Nephron (organoid): ENCODE data around the gene ERBB4.

Experiments
- H3K27ac Mint-ChIP-seq, 3 experiments: 2 replicates each; pipeline ENCODE4 v1.8.0; 2020; ENCODE audit warnings: mixed read lengths in 3 of 3, mild to moderate bottlenecking in 2 of 3, moderate library complexity in 1 of 3
- H3K27me3 Mint-ChIP-seq: 2 replicates; pipeline ENCODE4 v1.8.0; 2021; ENCODE audit warnings: low read depth, mild to moderate bottlenecking, moderate library complexity, mixed read lengths
- H3K36me3 Mint-ChIP-seq: 2 replicates; pipeline ENCODE4 v1.8.0; 2020; ENCODE audit warnings: low read depth, mixed read lengths
- H3K4me1 Mint-ChIP-seq: 2 replicates; pipeline ENCODE4 v1.8.0; 2020; ENCODE audit warnings: mixed read lengths
- H3K4me3 Mint-ChIP-seq, 3 experiments: 2 replicates each; pipeline ENCODE4 v1.8.0; 2020; ENCODE audit warnings: mild to moderate bottlenecking in 3 of 3, mixed read lengths in 3 of 3, moderate library complexity in 2 of 3
- H3K9me3 Mint-ChIP-seq: 2 replicates; pipeline ENCODE4 v1.8.0; 2020; ENCODE audit warnings: mixed read lengths
- TF ChIP-seq, protein P1 (sequence below), 3 experiments: fragments of 200-600 bp; sonication (generic); IDR thresholded peaks; one replicate each; pipeline ENCODE4 v1.5.0; 2021; ENCODE audit warnings: antibody characterized with exemption in 3 of 3; ENCODE audit not compliant: unreplicated experiment in 3 of 3

The ERBB4 gene

GRCh38 chr2:211996857-211997256 is 541.7 kb downstream of the ERBB4 start:
- Mint-ChIP-seq H3K4me3 (no peak overlapping the region), H3K27me3 (no peaks in the 10 kb centered on the region), H3K27ac (no peak overlapping the region), H3K4me1 (no peaks in the 10 kb centered on the region), H3K36me3 (no peaks in the 10 kb centered on the region), H3K9me3 (no peaks in the 10 kb centered on the region)
- TF ChIP-seq, protein P1, sequence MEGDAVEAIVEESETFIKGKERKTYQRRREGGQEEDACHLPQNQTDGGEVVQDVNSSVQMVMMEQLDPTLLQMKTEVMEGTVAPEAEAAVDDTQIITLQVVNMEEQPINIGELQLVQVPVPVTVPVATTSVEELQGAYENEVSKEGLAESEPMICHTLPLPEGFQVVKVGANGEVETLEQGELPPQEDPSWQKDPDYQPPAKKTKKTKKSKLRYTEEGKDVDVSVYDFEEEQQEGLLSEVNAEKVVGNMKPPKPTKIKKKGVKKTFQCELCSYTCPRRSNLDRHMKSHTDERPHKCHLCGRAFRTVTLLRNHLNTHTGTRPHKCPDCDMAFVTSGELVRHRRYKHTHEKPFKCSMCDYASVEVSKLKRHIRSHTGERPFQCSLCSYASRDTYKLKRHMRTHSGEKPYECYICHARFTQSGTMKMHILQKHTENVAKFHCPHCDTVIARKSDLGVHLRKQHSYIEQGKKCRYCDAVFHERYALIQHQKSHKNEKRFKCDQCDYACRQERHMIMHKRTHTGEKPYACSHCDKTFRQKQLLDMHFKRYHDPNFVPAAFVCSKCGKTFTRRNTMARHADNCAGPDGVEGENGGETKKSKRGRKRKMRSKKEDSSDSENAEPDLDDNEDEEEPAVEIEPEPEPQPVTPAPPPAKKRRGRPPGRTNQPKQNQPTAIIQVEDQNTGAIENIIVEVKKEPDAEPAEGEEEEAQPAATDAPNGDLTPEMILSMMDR (IDR thresholded peaks at IDR 0.05; ENCODE audit: unreplicated experiment in 3 of 3): no peak

DNA sequence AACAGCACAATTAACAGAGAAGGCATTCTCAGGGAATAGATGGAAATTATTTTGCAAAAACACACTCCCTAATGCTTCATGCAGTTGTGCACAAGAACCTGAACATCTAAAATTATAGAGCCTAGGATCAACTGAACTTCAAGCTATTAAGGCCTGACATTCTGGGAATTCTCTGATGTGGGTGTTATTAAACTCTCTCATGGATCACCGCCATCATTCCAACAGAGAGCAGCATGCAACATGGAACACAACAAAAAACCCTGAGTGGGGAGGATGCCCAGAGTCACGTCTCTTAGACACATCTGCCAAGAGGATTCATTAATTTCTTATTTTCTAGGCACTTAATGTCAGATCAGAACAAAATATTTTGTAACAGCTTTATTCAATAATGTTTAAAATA is 543.8 kb downstream of the ERBB4 start:
- Mint-ChIP-seq H3K27ac (no peak overlapping the region), H3K9me3 (no peaks in the 10 kb centered on the region), H3K4me3 (no peak overlapping the region), H3K36me3 (no peaks in the 10 kb centered on the region), H3K4me1 (no peaks in the 10 kb centered on the region), H3K27me3 (no peaks in the 10 kb centered on the region)
- TF ChIP-seq, protein P1 (IDR thresholded peaks at IDR 0.05; ENCODE audit: unreplicated experiment in 3 of 3): no peak

DNA sequence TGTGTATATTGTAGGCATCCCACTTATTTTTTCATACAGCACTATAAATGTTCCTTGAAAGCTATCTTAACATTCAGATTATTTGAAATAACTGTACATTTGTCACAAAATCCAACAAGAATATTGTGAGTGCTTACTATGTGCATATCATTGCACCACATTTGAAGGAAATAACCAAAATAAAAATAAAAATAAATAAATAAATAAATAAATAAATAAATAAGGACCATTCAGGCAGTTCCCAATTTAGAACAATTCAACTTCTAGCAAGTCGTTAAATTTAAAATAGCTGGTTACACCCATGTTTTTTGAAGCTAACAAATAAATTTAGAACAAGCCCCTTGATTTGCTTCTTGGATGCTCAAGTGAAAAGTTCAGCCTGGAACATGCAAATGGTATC is 548.3 kb downstream of the ERBB4 start:
- Mint-ChIP-seq H3K4me3 (no peak overlapping the region), H3K27me3 (no peaks in the 10 kb centered on the region), H3K27ac (no peak overlapping the region), H3K36me3 (no peaks in the 10 kb centered on the region), H3K9me3 (no peaks in the 10 kb centered on the region), H3K4me1 (no peaks in the 10 kb centered on the region)
- TF ChIP-seq, protein P1 (IDR thresholded peaks at IDR 0.05; ENCODE audit: unreplicated experiment in 3 of 3): no peak

- Mint-ChIP-seq H3K27ac (no peak overlapping the region), H3K27me3 (no peaks in the 10 kb centered on the region), H3K9me3 (no peaks in the 10 kb centered on the region)
These were observed 552.3 kb downstream of the ERBB4 start for GRCh38 chr2:211986313-211986712.

GRCh38 chr2:211985393-211985792 is 553.2 kb downstream of the ERBB4 start:
- H3K27ac Mint-ChIP-seq: no peak overlapping the region
- TF ChIP-seq, protein P1 (IDR thresholded peaks at IDR 0.05; ENCODE audit: unreplicated experiment in 3 of 3): no peak
- H3K9me3 Mint-ChIP-seq: no peaks in the 10 kb centered on the region
- no peaks in the 10 kb centered on the region for H3K27me3 Mint-ChIP-seq
- no peaks in the 10 kb centered on the region for H3K36me3 Mint-ChIP-seq
- no peak overlapping the region for H3K4me3 Mint-ChIP-seq
- no peaks in the 10 kb centered on the region for H3K4me1 Mint-ChIP-seq

More at GRCh38 chr2:211986313-211986712, 552.3 kb downstream of the ERBB4 start:
- H3K4me1 Mint-ChIP-seq: no peaks in the 10 kb centered on the region
- H3K4me3 Mint-ChIP-seq: no peak overlapping the region
- TF ChIP-seq, protein P1 (IDR thresholded peaks at IDR 0.05; ENCODE audit: unreplicated experiment in 3 of 3): no peak
- no peaks in the 10 kb centered on the region for H3K36me3 Mint-ChIP-seq

- no peak overlapping the region for H3K4me3 Mint-ChIP-seq
- TF ChIP-seq, protein P1 (IDR thresholded peaks at IDR 0.05; ENCODE audit: unreplicated experiment in 3 of 3): no peak
- H3K4me1 Mint-ChIP-seq: no peaks in the 10 kb centered on the region
- H3K9me3 Mint-ChIP-seq: no peaks in the 10 kb centered on the region
- no peaks in the 10 kb centered on the region for H3K36me3 Mint-ChIP-seq
- H3K27me3 Mint-ChIP-seq: no peaks in the 10 kb centered on the region
- no peak overlapping the region for H3K27ac Mint-ChIP-seq
These were observed 556.4 kb downstream of the ERBB4 start for GRCh38 chr2:211982162-211982561.
